D721Med (cell line): ENCODE measurements around the gene CLN6.
A peak's percentile ranks its signal among the peaks of the same experiment; 100 is the strongest.

Source experiments
- DNase-seq: peaks from one replicate; pipeline ENCODE4 v3.0.0; 2011; ENCODE audit warnings: low spot score; ENCODE audit not compliant: insufficient read length
- FAIRE-seq: peaks from 2 replicates; lab custom pipeline; 2011; peaks lifted over from hg19 to GRCh38; lab: Jason Lieb, UNC
- CTCF ChIP-seq: IDR thresholded peaks from 2 replicates; pipeline ENCODE4 v1.5.1; 2012; ENCODE audit warnings: mild to moderate bottlenecking, control low read depth; ENCODE audit not compliant: insufficient read depth; ENCODE audit errors: missing control alignments

Gene CLN6

GRCh38 chr15:68256675-68257450, 27.3 kb upstream of the CLN6 start:
- FAIRE-seq (no peak), DNase-seq (no peak)
- no peak for TF ChIP-seq CTCF

GRCh38 chr15:68252925-68253534, 23.5 kb upstream of the CLN6 start:
- TF ChIP-seq CTCF, result peak; percentile 91
- FAIRE-seq (peak; percentile 72), DNase-seq (peak; percentile 61)

GRCh38 chr15:68249058-68249713, 19.7 kb upstream of the CLN6 start:
- no peak for TF ChIP-seq CTCF
- DNase-seq (no peak), FAIRE-seq (no peak)

- DNase-seq (no peak), FAIRE-seq (no peak)
- TF ChIP-seq CTCF, result no peak
Observed at GRCh38 chr15:68244235-68244634, 14.7 kb upstream of the CLN6 start.

- FAIRE-seq (no peak), DNase-seq (no peak)
- no peak for TF ChIP-seq CTCF
Observed at GRCh38 chr15:68241088-68241935, 11.8 kb upstream of the CLN6 start.

- DNase-seq (no peak), FAIRE-seq (no peak)
- TF ChIP-seq CTCF, result no peak
Observed at GRCh38 chr15:68239025-68239424, 9.5 kb upstream of the CLN6 start.
